ENCODE results near the gene GFAP. TPM values are rescaled to one million over a fixed set of nuclear protein-coding genes. Genes with fewer than 3 reads are reported as not detected.

GFAP gene
- total RNA-seq, result not detected

GRCh38 chr17:44915321-44915726 lies at the start of gene GFAP:
GFAP (minus strand) TSS chr17:44915500; CDS start chr17:44915486, 14 bp downstream.
- DNase-seq (no peak), ATAC-seq (no peak)
- POLR2A ChIA-PET, result interaction anchor here (1.1 to 1.4 kb wide), 2 partner anchors 15 to 31 kb away, joined by 3 to 4 read pairs; a partner anchor contains a TSS
- Mint-ChIP-seq H3K4me1 (ENCODE audit: low read depth) (peaks cover 5% of the 10 kb centered on the region), H3K9me3 (no peaks in the 10 kb centered on the region), H3K27ac (no peak within 1 kb of the TSS), H3K36me3 (ENCODE audit: low read depth) (no peaks in the 10 kb centered on the region), H3K4me3 (no peak within 1 kb of the TSS), H3K27me3 (peaks cover 25% of the 10 kb centered on the region)
- CTCF ChIA-PET, result no interaction called here
- TF ChIP-seq CTCF (IDR thresholded peaks at IDR 0.05), result no peak
- intact Hi-C loops (cut with micrococcal nuclease), result no loop called here

GRCh38 chr17:44961921-44962350 lies 46.6 kb upstream of the GFAP start:
- no peaks in the 10 kb centered on the region for H3K36me3 Mint-ChIP-seq (ENCODE audit: low read depth)
- DNase-seq (no peak), ATAC-seq (no peak)
- peaks cover 40% of the 10 kb centered on the region for H3K27me3 Mint-ChIP-seq
- ChIA-PET POLR2A (interaction anchor here (0.9 to 1.0 kb wide), 2 partner anchors 15 to 60 kb away, joined by 3 to 4 read pairs; no protein-coding TSS in a partner anchor), CTCF (interaction anchor here (1.2 to 1.4 kb wide), 2 partner anchors 9 to 60 kb away, joined by 5 to 7 read pairs; no protein-coding TSS in a partner anchor)
- TF ChIP-seq CTCF (IDR thresholded peaks at IDR 0.05), result no peak
- no peaks in the 10 kb centered on the region for H3K9me3 Mint-ChIP-seq
- H3K4me1 Mint-ChIP-seq (ENCODE audit: low read depth), result peaks cover 7% of the 10 kb centered on the region
- H3K4me3 Mint-ChIP-seq, result no peak overlapping the region
- intact Hi-C loops (cut with micrococcal nuclease), result no loop called here
- no peak overlapping the region for H3K27ac Mint-ChIP-seq

- Mint-ChIP-seq H3K27ac (no peak overlapping the region), H3K36me3 (ENCODE audit: low read depth) (no peaks in the 10 kb centered on the region), H3K4me3 (no peak overlapping the region), H3K27me3 (peaks cover 32% of the 10 kb centered on the region), H3K9me3 (no peaks in the 10 kb centered on the region), H3K4me1 (ENCODE audit: low read depth) (peaks cover 6% of the 10 kb centered on the region)
- TF ChIP-seq CTCF (IDR thresholded peaks at IDR 0.05), result no peak
- ATAC-seq (no peak), DNase-seq (no peak)
- CTCF ChIA-PET, result interaction anchor here (0.8 to 1.4 kb wide), 3 partner anchors 10 to 175 kb away, joined by 3 to 5 read pairs (median 3); partner anchors contain the start of gene ACBD4
- POLR2A ChIA-PET, result interaction anchor here (1.2 to 1.6 kb wide), 2 partner anchors 12 to 14 kb away, joined by 4 to 5 read pairs; partner anchors contain the start of gene KIF18B
- intact Hi-C loops (cut with micrococcal nuclease), result no loop called here
Measured at GRCh38 chr17:44960691-44961090, 45.4 kb upstream of the GFAP start.

GRCh38 chr17:44959821-44960531 lies 44.7 kb upstream of the GFAP start:
- H3K36me3 Mint-ChIP-seq (ENCODE audit: low read depth), result no peaks in the 10 kb centered on the region
- no peak overlapping the region for H3K27ac Mint-ChIP-seq
- peaks cover 27% of the 10 kb centered on the region for H3K27me3 Mint-ChIP-seq
- DNase-seq, result peak; percentile 38
- ChIA-PET POLR2A (interaction anchor here (0.5 to 1.6 kb wide), 5 partner anchors 10 to 528 kb away, joined by 3 to 5 read pairs (median 4); partner anchors contain the start of gene KIF18B), CTCF (interaction anchor here (1.0 to 1.4 kb wide), 2 partner anchors 9 to 62 kb away, joined by 3 to 5 read pairs; no protein-coding TSS in a partner anchor)
- H3K4me3 Mint-ChIP-seq, result no peak overlapping the region
- peaks cover 6% of the 10 kb centered on the region for H3K4me1 Mint-ChIP-seq (ENCODE audit: low read depth)
- no peaks in the 10 kb centered on the region for H3K9me3 Mint-ChIP-seq
- TF ChIP-seq CTCF (IDR thresholded peaks at IDR 0.05), result no peak
- intact Hi-C loops (cut with micrococcal nuclease), result no loop called here
- ATAC-seq, result peak; percentile 68
